GM18526 (cell line): ENCODE results near the gene MACROH2A2.

Experiments used
- POLR2A ChIP-seq: IDR thresholded peaks from 3 replicates; pipeline ENCODE4 v1.6.1; 2011; ENCODE audit not compliant: insufficient read length; ENCODE audit errors: extremely low read depth

MACROH2A2 gene

DNA sequence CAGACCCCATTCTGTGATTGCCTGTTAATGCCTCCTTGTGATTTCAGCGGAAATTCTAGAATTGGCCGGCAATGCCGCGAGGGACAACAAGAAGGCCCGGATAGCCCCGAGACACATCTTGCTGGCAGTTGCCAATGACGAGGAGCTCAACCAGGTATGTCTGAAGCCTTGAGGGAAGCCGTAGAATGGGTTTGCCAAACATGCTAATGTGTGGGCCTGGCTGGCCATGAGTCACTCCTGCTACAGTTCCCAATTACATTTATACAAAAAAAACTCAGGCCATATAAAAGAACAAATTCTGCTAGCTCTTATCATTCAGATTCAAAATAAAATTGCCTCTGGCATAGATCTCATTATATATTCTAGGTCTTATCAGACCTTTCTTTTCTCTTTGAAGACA, 37.4 kb downstream of the MACROH2A2 start:
- TF ChIP-seq POLR2A, result no peak

DNA sequence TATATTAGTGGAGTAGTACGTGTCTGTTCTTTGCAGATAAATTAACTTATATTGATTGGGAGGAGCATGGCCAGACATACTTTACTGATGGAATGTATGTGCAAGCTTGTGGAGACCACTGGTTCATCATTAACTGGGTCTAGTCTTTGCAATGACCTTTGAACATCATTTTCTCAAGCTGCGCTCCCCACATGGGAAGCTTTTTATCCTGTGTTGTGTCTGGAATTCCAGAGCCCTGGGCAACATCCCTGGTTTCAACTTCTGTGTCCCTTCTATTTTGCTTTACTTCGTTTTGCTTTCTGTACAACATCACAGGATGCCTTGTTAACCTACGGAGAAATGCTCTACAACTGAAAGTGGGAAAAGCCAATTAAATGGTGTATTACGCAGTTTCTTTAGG, 38.3 kb downstream of the MACROH2A2 start:
- no peak for TF ChIP-seq POLR2A

DNA sequence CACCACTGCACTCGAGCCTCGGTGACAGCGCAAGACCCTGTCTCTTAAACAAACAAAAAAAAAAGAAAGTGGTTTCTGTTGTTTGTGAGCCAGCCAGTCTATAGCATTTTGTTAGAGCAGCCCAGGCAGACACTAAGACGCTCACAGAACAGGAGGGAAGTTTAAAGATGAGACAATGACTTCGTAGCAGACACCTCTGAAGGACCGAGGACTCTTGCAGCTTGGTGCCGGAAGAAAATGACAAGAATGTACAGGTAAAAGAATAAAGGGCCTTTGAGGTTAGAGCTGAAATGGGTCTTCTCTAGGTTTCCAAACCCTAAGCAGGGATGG, 39.7 kb downstream of the MACROH2A2 start:
- TF ChIP-seq POLR2A, result no peak

DNA sequence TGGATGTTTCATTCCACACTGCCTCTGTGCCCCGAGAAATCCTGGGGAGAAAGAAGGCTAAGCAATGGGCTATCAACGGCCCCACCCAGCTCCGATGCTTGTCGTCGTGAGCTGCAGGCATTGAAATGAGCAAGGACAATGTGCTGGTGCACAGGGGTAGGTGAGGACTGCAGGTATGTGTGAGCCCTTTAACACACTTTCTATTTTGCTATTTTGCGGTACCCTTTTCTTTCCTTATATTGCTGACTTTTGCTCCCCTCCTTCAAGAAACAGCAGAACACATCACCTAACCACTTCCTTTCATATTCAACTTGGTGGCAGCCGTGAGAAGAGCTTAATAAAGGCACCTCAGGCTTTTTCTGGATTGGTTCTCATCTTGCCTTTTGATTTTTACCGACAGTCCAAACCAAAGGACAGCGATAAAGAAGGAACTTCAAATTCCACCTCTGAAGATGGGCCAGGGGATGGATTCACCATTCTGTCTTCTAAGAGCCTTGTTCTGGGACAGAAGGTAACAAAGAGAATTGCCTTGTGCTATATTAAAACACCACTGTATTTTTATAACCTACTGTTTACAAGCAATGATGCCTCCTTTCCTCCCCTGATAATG, 40.8 kb downstream of the MACROH2A2 start:
- no peak for TF ChIP-seq POLR2A

DNA sequence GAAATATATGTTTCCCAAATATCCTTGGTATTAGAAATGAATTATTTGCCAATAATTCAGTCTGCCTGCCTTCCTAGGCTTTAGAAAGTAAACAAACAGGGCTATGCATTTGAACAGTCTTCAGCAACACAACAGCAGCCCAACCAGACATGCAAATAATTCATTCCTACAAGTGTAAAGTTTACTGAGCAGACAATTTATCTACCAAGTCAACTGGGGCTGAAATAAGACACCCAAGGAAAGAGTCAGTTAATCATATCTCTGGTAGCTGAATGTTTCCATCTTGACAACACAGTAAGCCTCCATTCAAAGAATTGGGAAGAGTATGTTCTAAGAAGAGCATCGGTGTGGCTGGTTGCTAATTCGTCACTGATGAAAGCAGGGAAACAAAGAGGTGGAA, 41.6 kb downstream of the MACROH2A2 start:
- TF ChIP-seq POLR2A, result no peak

DNA sequence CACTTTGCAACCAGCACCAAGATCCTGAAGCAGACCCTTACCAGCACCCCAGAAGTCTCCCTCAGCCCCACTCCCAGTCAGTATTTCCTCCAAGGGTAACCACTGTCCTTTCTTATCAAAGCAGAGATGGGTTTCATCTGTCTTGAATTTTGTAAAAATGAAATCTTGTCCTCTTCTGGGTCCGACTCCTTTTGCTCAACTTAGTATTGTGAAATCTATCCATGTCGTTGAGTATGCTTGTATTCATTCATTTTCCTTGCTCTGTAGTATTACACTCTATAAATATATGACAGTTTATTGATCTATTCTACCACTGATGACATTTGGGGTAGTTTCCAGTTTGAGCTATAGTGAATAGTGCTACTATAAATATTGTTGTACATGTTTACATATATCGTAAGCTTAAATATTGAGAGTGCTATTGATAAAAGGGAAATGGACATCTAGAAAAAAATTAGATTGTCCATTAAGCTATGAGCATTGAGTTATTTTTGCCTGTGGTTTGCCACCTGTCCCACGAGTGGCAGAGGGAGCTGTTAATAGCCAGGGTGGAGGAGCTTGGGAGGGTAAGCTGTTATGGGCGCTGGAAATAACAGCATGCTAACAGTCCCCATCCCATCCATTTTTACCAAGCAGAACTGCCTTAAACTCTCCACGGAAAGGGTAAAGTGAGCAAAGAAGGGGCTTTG, 43.5 kb downstream of the MACROH2A2 start:
- no peak for TF ChIP-seq POLR2A

DNA sequence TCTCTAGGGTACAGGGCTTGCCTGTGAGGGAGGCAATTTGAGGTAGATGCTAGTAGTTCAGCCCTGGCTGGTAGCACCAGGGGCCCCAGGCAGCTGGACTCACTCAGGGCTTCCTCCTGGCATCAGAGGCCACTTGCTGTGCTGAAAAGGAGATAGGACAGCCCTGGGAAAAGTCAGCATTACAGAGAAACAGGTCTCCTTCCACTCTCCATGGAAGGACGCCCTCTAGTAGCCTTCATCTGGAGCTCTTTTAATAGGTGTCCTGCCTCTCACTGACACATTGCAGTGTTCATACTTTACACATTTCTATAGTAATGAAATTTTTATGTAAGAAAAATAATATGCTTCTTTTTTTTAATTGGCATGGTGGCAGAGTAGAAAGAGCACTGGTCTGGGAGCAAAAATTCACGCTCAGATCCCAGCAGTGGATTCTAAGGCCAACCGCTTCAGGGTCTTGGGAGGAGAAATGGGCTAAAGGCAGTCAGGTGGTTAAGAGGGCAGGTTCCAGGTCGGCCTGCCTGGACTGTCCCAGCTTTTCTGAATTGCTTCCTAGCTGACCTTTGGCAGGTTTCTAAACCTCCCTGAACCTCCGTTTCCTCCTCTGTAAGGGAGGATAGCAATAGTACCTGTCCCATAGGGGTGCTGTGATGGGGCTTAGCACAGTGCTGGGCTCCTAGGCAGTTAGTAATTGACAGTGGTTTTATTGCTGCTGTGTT, 44.2 kb downstream of the MACROH2A2 start:
- TF ChIP-seq POLR2A, result no peak

DNA sequence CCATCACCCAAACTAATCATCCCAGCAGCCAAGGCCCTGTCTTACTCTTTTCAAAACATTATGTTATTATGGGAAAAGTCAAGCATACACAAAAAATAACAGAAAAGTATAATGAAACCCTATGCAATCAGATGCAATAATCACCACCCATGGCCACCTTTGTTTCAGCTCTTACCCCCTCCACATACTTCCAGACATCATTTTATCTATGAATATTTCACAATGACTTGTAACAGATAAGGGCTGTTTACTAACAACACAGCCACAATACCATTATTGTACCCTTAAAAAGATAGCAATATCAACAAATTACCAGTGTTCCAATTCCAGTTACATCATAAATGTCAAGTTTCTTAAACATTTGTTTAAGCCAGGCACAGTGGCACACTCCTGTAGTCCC, 44.8 kb downstream of the MACROH2A2 start:
- TF ChIP-seq POLR2A, result no peak

DNA sequence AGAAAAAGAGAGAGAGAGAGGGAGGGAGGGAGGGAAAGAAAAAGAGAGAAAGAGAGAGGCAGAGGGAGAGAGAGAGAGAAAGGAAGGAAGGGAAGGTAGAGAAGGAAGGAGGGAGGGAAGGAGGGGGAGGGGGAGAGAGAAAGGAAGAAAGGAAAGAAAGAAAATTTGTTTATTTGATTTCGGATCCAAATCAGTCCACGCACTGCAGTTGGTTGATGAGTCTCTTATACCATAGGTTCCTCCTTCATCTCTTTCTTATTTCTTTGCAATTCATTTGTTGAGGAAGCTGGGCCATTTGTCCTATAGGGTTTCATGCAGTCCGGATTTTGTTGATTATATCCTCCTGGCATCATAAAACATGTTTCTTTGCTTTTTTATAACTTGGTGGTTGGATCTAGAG, 45.6 kb downstream of the MACROH2A2 start:
- TF ChIP-seq POLR2A, result no peak

DNA sequence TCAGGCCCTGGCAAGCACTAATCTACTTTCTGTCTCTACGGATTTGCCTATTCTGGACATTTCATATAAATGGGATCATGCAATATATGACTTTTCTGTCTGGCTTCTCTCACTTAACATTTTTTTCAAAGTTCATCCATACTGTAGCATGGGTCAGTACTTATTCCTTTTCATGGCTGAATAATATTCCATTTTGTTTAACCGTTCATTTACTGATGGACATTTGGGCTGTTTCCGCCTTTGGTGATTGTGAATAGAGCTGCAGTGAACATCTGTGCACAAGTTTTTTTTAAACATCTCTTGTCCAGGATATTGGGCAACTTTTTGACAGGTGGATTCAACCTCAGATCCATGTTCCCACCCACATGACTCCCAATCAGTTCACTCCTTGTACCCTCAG, 49.0 kb downstream of the MACROH2A2 start:
- no peak for TF ChIP-seq POLR2A

DNA sequence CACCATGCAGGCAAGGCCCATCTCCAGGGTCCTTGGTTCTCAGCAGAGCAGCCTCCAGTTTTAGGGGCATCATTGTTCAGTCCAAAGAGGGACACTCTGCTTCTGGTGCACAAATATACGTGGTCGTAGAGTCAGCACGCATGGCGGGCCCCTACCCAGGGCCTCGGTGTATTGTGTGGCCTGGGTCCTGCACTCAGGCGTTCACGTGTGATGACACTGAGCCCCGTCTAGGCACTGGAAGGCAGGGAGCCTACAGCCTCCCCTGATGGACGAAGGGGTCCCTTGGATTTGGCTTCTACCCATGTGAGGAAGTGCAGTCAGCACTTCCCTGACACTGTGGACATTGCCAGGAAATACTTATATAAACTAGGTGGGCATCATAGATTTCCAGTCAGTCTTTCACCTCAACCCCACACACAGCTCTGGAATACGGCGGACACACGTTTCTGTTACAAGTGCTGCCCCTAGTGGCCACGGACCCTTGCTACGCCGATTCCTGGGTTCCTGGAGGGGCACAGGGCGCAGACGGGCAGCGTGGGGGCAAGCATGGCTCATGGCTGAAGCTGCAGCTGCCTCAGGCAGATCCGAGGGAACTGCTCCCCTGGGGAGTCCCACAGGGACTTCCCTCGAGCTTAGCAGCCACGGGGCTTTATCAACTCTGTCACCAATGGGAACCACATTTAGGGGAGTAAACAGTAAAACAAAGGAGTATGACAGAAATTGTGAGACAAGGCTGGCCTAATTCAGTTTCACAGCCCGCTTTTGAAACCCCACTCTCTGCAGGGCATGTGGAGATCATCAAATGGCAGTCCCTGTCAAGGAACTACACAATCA, 54.5 kb downstream of the MACROH2A2 start:
- no peak for TF ChIP-seq POLR2A

DNA sequence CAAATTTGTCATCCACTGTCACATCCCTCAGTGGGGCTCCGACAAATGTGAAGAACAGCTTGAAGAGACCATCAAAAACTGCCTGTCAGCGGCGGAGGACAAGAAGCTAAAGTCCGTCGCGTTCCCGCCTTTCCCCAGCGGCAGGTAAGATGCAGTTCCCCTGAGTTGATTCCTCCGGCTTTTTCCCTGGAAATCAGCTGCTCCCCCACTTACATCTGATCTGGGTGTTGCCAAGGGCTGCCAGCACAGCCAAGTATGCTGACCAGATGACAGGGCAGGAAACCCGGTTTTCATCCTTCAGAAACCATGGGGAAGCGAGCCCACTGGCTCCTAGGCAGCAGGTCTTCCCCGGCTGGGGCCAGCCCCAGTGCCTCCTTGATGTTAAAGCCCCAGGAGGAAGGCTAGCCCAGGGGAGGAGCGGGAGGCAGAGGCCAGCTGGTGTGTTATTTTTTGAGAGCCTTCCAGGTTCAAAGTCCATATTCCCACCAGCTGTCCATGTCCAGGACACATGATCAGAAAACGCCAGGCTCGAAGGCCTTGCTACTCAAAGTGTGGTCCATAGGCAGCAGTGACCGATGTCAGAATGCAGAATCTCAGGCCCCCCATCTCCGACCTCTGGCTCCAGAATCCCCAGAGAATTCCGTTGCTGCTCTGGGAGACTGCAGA, 56.6 kb downstream of the MACROH2A2 start:
- no peak for TF ChIP-seq POLR2A

DNA sequence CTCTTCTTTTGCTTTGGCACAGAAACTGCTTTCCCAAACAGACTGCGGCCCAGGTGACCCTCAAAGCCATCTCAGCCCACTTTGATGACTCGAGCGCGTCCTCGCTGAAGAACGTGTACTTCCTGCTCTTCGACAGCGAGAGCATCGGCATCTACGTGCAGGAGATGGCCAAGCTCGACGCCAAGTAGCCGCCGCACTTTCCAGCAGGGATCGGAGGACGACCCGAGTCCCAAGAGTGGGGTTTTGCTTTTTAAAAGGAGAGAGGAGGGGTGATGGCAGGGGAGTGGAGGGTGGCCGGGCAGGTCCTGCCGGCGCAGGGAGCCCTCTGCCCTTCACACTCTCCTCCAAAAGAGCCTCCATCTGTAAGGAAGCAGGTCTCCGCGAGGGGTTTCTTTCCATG, 58.9 kb downstream of the MACROH2A2 start:
- no peak for TF ChIP-seq POLR2A

DNA sequence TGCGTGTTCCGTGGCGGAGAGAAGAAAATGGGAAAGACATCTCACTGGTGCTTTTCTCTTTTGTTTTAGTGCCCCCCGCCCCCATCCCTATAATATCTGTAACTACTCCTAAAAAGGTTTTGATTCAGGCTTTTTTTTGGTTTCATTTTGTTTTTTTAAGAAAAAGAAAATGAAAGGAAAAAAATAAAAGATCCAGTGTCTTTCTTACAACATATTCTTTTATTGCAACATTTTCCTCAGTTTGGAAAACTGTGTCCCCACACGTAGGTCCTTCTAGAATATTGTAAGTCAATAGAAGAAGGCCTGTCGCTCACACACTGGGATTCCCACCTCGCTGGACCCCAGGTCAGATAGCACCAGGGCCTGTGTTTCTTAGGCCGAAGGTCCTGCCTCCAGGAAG, 59.4 kb downstream of the MACROH2A2 start:
- no peak for TF ChIP-seq POLR2A

DNA sequence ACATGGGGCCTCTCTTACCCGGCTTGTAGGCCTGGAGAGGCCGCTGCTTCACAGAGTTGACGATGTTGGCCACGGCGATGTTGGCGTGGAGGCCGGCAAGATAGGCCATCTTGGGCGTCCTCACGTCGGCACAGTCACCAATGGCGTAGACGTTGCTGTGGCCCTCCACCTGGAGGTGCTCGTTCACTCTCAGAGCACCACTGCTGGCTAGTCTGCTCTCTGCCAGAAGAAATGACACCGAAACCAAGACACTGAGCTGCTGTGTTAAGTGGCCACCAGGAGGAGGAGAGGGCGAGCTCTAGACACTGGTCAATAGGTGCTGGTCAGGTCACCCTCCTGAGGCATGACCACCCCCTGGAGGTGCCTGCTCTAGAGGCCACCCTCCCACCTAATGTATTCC, 62.3 kb downstream of the MACROH2A2 start:
- TF ChIP-seq POLR2A, result no peak

DNA sequence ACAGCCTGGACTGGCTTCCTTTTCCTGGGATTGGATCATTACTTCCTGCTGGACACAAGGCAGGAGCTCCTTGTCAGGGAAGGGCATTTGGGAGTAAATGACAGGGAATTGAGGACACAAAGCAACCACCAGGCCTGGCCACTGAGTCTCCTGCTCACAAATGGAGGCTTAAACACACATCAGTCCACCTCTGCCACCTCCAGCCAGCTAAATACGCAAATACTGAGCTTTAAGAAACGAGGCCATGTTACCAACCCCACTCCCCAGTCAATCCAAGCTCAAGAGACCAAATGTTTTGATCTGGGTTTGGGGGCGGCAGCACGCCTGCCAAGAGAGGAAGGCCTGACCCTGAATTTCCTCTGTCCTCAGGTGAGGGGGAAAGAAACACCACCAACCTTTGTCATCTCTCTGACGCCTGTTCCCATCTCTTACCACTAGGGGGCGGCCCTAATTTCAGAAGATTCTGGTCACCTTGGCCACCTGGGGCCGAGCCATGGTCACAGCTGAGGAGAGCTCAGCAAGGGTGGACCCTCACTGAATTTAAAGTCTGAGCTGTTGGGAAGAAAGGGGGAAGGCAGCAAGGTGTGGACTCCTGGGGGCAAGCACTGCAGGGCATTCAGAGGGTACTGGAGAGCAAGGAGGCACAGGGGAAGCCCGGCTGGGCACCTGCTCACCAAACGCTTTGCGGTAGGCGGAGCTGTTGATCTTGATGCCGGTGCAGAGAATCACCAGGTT, 63.5 kb downstream of the MACROH2A2 start:
- no peak for TF ChIP-seq POLR2A
